HG03159 (cell line): Measurements from ENCODE around the gene PRSS12.
"Not testable (repeated sequence)": the region's sequence is repeated elsewhere in the genome, so short reads cannot be mapped to it uniquely, and the experiment has no call there.

ENCODE experiments used
- ATAC-seq: cut with Tn5 transposase; IDR thresholded peaks from one replicate; pipeline ENCODE4 v1.9.1; 2021; ENCODE audit warnings: mild to moderate bottlenecking, moderate library complexity; ENCODE audit not compliant: unreplicated experiment

PRSS12 gene

GRCh38 chr4:118327554-118328241 lies 25.1 kb downstream of the PRSS12 start:
- no peak for ATAC-seq

GRCh38 chr4:118326585-118326984 lies 26.2 kb downstream of the PRSS12 start:
- no peak for ATAC-seq

- no peak for ATAC-seq
Measured at GRCh38 chr4:118325431-118325830, 27.4 kb downstream of the PRSS12 start.

GRCh38 chr4:118322831-118323502 lies 29.8 kb downstream of the PRSS12 start:
- no peak for ATAC-seq

GRCh38 chr4:118318931-118319330 lies 33.9 kb downstream of the PRSS12 start:
- no peak for ATAC-seq

GRCh38 chr4:118317691-118318090 lies 35.1 kb downstream of the PRSS12 start:
- no peak for ATAC-seq

GRCh38 chr4:118314221-118314620 lies 38.6 kb downstream of the PRSS12 start:
- no peak for ATAC-seq

- ATAC-seq, result no peak
Measured at GRCh38 chr4:118313098-118313497, 39.7 kb downstream of the PRSS12 start.

- no peak for ATAC-seq
Measured at GRCh38 chr4:118308306-118309030, 44.3 kb downstream of the PRSS12 start.

- ATAC-seq, result no peak
Measured at GRCh38 chr4:118307643-118308042, 45.2 kb downstream of the PRSS12 start.

- ATAC-seq, result not testable (repeated sequence)
Measured at GRCh38 chr4:118299619-118300018, 53.2 kb downstream of the PRSS12 start.

- ATAC-seq, result no peak
Measured at GRCh38 chr4:118296729-118297128, 56.1 kb downstream of the PRSS12 start.

GRCh38 chr4:118290951-118291350 lies 61.9 kb downstream of the PRSS12 start:
- no peak for ATAC-seq

GRCh38 chr4:118289794-118290193 lies 63.0 kb downstream of the PRSS12 start:
- no peak for ATAC-seq

- no peak for ATAC-seq
Measured at GRCh38 chr4:118287711-118288451, 64.9 kb downstream of the PRSS12 start.

GRCh38 chr4:118286685-118287084 lies 66.1 kb downstream of the PRSS12 start:
- ATAC-seq, result no peak

- ATAC-seq, result no peak
Measured at GRCh38 chr4:118285931-118286330, 66.9 kb downstream of the PRSS12 start.

- peak; percentile 69 for ATAC-seq
Measured at GRCh38 chr4:118284169-118284568, 68.6 kb downstream of the PRSS12 start.

GRCh38 chr4:118282692-118283091 lies 70.1 kb downstream of the PRSS12 start:
- no peak for ATAC-seq

GRCh38 chr4:118281611-118282442 lies 71.0 kb downstream of the PRSS12 start:
- no peak for ATAC-seq
